IPS-11a (cell line): ENCODE results near the gene LHFPL2.

Source experiments
- H3K4me3 ChIP-seq: one replicate; pipeline ENCODE4 v1.5.1; 2013; ENCODE audit warnings: low read depth, low read length, control low read depth

The LHFPL2 gene

DNA sequence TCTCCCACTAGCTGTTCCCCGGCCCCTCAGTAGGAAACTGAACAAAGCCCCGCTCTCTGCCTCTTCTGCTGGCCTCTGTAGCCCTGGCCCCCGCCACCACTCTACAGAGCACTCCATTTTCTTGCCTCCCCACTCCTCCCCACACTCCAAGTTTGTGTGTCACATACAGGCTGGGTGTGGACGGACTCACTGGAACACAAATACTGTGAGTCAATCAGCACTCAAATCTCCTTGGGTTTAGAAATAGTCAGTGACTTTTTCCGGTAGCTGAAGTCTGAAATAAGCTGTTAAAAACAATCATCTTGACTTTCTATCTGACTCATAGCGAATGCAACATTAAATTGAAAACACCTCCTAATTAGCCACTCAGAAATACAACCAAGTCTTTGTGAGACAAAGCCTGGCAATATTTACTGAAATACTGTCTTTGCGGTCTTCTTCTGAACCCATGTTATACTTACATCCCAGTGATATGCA is 122.5 kb downstream of the LHFPL2 start:
- no peak overlapping the region for H3K4me3 ChIP-seq

GRCh38 chr5:78523314-78524193 is 125.0 kb downstream of the LHFPL2 start:
- H3K4me3 ChIP-seq = no peak overlapping the region

GRCh38 chr5:78522476-78523260 is 125.9 kb downstream of the LHFPL2 start:
- no peak overlapping the region for H3K4me3 ChIP-seq

DNA sequence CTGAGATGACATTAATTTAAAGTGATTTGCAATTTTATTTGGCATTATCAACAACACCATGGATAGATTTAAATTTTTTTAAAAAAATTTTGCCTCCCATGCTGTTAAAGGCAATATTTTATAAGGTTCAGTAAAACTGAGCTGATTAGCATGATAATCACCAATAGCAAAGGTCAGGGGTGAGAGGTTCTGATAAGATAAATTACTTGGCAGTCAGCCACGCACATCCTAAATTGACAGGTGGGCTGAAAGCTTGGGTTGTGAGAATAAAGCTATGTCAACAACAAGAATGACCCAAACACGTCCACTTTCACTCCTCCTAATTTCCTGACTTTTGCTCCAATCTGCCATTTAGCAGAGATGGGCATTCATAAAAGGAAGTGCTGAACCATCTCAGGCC is 127.1 kb downstream of the LHFPL2 start:
- no peak overlapping the region for H3K4me3 ChIP-seq

DNA sequence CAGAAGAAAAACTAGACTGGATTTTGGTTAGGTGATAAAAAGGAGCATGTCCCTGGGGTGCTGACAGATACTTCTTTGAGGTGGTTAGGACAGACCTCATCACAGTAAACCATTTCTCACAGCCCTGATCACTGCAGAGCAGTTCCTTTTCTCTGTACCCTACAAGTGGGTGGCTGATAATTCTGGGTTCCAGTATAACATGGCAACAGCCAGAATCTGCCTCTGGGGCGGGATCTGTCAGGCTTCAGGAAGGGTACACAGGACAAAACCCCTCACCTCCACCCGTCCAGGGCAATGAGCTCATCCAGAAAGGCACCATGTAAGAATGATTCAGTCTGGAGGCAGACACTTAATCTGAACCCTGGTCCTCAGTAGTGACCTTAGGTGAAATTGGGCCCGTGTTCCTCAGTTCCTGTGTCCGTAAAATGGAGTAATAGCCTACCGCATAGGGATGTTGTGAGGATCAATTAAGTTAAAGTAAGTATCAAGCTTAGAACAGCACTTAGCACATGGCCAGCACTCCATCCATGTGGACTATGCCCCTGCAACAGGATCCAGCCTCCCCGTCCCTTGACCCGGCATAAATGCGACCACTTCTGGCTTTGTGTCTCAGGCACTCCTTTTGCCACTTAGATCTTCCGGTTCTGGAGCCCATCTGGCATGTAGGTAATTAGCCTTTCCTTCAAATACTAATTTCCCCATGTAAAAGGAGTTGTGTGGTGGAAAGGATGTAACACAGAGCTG is 129.2 kb downstream of the LHFPL2 start:
- H3K4me3 ChIP-seq = no peak overlapping the region

GRCh38 chr5:78518365-78519197 is 130.0 kb downstream of the LHFPL2 start:
- H3K4me3 ChIP-seq = no peak overlapping the region

GRCh38 chr5:78515670-78516069 is 132.9 kb downstream of the LHFPL2 start:
- H3K4me3 ChIP-seq = no peak overlapping the region

DNA sequence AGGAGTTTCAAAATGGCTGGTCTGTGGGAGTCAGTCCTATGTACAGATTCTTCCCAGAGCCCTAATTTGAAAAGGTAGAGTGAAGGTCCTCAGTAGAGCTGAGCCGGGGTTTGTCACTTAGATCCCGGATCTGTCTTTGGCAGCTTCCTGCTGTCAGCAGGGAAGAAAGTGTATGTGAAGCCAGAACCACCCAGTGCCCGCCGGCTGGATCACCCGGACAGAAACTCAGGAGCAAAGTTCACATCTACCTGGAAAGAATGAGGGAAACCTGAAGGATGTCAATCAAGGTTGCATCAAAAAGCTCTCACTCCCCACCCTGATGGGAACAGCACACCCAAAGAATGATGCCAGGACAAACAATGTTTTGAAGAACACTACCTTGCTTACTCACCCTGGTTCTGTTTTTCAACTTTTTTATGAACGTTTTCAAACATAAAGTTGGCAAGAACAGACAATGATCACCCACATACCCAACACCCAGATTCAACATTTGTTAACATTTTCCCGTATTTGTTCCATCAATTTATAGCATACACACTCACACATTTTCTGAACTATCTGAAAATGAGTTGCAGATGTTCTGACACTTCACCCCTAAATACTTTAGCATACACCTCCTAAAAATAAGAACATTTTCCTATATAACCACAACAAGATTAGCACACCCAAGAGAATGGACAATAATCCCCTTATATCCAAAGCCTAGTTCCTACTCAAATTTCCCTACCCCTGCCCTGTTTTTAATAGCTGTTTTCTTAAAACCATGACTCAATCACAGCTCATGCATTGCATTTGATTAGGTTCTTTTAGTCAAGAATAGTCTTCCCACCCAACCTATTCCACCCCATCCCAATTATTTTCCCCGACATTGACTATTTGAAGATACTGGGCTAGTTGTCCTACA is 133.9 kb downstream of the LHFPL2 start:
- no peak overlapping the region for H3K4me3 ChIP-seq

DNA sequence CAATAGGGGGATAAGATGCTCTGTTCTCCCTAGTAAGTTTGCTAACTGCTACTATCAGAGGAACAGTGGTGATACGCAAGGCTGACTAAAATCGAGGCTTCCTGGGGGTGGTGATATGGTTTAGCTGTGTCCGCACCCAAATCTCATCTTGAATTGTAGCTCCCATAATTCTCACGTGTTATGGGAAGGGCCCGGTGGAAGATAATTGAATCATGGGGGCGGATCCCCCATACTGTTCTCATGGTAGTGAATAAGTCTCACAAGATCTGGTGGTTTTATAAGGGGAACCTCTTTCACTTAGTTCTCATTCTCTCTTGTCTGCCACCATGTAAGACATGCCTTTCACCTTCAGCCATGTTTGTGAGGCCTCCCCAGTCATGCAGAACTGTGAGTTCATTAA is 135.1 kb downstream of the LHFPL2 start:
- H3K4me3 ChIP-seq = no peak overlapping the region

DNA sequence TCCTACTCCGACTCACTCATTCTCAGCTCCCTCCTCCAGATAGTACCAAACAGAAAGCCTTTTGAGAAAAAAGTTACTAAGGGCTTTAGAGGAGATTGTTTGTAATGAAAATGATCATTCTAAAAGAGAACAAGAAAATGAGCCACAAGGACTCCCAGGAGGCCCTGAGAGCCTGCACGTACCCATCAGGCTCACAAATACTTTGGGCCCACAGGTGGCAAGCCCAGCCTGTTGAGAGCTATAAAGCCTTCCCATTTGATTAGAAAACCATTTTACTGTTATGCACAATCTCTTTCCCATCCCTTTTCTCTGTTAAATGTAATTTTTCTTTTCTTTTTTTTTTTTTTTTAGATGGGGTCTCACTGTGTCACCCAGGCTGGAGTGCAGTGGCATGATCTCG is 136.1 kb downstream of the LHFPL2 start:
- H3K4me3 ChIP-seq = no peak overlapping the region

DNA sequence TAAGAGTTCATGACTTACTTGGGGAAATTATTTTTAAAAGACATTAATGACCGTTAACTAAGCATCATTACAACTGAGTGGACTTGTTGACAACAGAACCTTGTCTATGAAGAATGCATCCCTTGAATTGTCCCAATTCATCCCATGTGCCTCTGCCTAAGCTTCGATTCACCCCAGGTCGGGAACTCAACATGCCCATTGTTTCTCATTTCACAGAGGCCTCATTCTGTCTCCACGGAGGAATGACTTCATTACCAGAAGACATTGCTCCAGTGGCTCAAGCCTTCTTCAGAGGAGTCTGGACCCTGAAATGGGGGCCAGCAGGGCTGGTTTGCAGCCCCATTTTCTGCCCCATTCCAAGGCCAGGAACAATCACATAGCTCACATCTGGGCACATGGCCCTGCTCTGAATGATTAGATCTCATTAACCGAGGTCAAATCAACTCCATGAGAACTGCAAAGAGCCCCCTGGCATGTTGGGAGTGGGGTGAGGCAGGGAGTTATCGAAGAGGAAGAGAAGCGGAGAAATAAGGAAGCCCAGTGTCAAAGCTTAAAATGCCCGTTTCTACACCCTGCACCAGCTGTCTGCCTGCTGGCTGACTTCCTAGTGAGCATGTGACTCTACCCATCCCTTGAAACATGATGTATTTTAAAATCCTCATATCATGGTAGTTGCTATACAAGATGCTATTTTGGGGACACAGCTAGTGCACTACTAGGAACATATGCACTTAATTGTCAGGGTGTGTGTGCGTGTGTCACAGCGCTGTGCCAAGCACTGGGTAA is 137.3 kb downstream of the LHFPL2 start:
- no peak overlapping the region for H3K4me3 ChIP-seq

DNA sequence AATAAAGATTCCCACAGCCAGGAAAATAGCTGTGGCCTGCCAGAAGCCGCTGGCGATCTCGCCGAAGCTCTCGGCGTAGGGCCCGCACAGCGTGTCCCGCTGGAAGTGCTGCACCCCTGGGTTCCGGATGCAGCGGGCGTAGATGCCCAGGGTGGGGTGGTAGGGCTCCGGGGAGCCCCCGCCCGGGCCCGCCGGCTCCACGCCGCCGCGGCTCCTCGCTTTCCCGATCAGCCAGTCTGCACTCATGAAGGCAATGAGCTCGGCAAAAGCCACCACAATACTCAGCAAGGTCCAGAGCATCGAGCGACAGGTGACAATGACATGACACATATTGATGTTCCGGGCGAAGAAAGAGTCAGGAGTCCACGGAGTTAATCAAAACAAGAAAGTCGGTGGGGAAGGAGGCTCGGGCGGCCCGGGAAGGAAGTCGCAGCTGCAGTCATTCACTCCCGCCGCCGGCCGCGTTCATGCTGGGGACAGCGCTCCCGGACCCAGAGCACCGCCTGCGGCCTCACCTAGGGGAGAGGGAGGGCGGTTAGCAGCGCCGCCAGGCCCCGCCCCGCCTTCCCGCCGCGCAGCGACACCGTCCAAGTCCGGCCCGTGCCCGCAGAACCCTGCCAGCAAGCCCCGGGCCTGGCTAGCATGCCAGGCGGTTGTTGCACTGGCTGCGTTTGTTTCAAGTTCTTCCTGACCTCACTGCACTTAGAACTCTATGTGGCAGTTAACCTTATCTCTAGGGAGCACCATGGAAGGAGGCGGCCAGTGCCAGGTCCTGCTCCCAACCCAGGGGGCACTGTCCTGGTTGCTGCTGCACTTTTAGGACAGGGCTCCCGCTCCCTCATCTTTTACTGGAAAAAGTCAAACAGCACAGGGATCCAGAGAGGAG is 138.4 kb downstream of the LHFPL2 start:
- H3K4me3 ChIP-seq = peak overlapping the region; percentile 5

- H3K4me3 ChIP-seq = no peak overlapping the region
Measured at GRCh38 chr5:78509145-78509865, 139.3 kb downstream of the LHFPL2 start.

- no peak overlapping the region for H3K4me3 ChIP-seq
Measured at GRCh38 chr5:78508186-78508765, 140.3 kb downstream of the LHFPL2 start.

GRCh38 chr5:78507531-78507930 is 141.0 kb downstream of the LHFPL2 start:
- no peak overlapping the region for H3K4me3 ChIP-seq

- no peak overlapping the region for H3K4me3 ChIP-seq
Measured at GRCh38 chr5:78506261-78507024, 142.1 kb downstream of the LHFPL2 start.
